Epithelial cell of esophagus (primary cell): Measurements from ENCODE around the gene TIAM1.

Experiments used
- DNase-seq: peaks from one replicate; pipeline ENCODE4 v3.0.0; 2010; ENCODE audit warnings: low read depth
- H3K4me3 ChIP-seq: 2 replicates; pipeline ENCODE4 v1.5.1; 2011; ENCODE audit warnings: mild to moderate bottlenecking, low read length, control low read depth
- TF ChIP-seq, protein P1 (sequence below): IDR thresholded peaks from 2 replicates; pipeline ENCODE4 v1.5.1; 2011; ENCODE audit warnings: low read depth, mild to moderate bottlenecking, low read length, control low read depth, inconsistent platforms; ENCODE audit not compliant: insufficient read depth; ENCODE audit errors: missing control alignments

The TIAM1 gene

DNA sequence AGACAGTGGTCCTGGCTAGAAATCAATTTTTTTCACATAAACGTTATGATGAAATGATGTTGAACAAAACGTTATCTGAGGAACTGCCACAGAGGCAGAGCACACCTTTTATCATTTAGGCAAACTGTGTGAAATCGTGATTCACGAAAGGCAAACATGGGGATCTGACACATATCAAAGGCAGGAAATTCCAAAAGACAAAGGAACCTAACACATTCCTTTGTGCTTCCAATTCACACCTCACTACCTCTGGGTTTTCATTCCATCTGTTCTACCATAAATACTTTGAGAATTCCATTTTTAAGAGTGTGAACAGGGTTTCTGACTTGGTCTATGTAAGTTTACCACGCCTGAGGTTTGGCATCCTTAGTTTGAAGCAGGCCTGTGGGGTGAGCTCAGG is 186.3 kb downstream of the TIAM1 start:
- peak; percentile 43 for DNase-seq
- H3K4me3 ChIP-seq, result no peak overlapping the region
- TF ChIP-seq, protein P1, sequence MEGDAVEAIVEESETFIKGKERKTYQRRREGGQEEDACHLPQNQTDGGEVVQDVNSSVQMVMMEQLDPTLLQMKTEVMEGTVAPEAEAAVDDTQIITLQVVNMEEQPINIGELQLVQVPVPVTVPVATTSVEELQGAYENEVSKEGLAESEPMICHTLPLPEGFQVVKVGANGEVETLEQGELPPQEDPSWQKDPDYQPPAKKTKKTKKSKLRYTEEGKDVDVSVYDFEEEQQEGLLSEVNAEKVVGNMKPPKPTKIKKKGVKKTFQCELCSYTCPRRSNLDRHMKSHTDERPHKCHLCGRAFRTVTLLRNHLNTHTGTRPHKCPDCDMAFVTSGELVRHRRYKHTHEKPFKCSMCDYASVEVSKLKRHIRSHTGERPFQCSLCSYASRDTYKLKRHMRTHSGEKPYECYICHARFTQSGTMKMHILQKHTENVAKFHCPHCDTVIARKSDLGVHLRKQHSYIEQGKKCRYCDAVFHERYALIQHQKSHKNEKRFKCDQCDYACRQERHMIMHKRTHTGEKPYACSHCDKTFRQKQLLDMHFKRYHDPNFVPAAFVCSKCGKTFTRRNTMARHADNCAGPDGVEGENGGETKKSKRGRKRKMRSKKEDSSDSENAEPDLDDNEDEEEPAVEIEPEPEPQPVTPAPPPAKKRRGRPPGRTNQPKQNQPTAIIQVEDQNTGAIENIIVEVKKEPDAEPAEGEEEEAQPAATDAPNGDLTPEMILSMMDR, result no peak

DNA sequence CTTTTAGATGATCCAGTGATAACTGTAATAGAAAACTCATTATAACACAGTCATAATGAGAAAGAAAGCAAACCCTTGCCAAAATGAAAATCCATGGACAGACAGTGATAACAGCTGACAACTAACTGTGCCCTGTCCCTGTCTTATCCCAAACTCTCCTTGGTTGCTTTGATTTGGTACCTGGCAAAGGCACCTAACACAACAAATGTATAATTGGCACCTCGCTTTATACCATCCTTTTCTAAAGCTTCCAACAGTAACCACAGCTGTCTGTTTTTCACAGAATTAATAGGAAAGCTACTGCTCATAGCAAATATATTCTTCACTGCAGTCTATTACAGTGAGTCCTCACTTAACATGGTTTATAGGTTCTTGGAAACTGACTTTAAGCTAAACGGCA is 187.4 kb downstream of the TIAM1 start:
- TF ChIP-seq, protein P1, result no peak
- no peak overlapping the region for H3K4me3 ChIP-seq
- DNase-seq, result no peak

DNA sequence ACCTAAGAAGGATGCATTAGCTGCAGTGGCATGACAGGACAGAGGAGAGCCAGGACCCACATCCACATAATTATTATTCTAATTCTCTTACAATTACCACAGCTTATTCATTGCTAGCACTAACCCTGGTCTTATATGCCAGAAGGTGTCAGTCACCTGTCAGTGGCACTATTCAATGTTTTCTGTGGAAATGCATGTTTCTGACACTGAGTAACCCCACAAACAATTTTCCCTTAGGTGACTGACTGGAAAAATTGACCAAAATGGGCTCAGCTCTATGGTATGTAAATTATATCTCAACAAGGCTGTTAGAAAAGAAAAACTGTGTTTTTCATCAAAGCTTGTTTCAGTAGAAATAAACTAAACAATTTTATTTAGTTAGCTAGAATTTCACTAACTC is 187.9 kb downstream of the TIAM1 start:
- DNase-seq, result no peak
- TF ChIP-seq, protein P1, result no peak
- no peak overlapping the region for H3K4me3 ChIP-seq

DNA sequence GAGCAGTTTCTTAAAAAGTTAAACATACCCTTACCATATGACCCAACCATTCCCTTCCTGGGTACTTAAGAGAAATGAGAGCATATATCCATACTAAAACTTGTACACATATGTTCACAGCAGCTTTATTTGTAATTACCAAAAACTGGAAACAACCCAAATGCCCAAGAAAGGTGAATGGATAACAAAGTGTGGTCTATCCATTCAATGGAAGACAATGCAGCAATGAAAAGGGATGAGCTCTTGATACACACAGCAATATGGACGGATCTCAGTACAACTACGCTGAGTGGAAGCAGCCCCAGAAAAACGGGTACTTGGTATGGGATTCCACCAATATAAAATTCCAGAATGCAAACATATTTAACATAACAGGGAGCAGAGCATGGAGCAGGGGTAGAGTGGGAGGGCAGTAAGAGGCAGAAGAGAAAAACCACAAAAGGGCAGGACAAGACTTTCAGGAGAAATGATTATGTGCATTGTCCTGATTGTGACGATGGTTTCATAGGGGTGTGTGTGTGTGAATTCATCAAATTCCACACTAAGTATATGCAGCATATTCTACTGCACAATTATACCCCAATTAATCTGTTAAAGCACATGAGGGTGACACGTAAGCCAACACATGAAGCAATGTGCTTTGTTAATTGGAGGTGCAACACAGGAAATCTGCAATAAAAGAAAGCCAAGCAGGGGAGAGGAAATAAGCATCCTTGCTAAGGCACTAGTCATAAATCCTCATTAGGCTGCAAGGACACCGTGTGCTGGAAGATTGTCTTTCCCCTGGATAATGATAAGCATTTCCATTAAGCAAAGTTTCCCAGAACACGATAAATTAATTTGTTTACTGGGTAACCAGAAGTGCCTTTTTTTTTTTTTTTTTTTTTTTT is 192.7 kb downstream of the TIAM1 start:
- H3K4me3 ChIP-seq, result no peak overlapping the region
- no peak for DNase-seq
- TF ChIP-seq, protein P1, result no peak

DNA sequence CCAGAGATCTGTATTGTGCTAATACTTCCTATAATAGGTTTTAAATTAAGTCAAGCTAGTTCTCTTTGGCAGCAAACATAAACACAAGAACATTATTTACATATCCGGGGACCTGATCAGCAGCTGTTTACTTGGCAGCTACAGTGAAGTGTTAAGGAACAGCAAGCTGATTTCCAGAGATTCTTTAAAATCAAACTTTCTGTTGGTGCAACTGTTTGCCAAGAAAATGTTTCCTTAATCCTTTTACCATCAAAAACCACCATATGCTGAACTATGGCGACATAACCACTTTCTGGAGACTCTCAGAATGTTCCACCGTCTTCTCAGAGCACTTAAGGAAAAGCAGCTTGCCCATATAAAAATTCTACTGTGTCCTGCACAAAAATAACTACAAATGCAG is 198.8 kb downstream of the TIAM1 start:
- TF ChIP-seq, protein P1, result no peak
- no peak for DNase-seq
- no peak overlapping the region for H3K4me3 ChIP-seq

DNA sequence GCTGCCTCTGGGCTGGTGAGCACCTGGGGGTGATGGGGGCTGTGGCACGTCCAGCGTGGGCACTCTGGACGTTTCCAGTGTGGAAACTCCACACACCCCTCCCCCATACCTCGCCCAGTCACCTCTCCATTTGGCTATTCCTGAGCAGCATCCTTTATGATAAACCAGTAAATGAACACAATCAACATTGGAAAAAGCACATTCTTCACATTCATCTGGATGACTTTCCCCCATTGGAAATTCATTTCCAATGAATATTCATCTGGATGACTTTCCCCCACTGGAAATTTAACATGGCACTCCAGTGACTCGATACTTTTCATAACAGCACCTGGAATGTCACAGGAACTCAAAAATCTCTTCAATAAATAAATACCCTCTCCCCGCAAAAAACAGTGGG is 201.0 kb downstream of the TIAM1 start:
- H3K4me3 ChIP-seq, result no peak overlapping the region
- TF ChIP-seq, protein P1, result no peak
- DNase-seq, result no peak

DNA sequence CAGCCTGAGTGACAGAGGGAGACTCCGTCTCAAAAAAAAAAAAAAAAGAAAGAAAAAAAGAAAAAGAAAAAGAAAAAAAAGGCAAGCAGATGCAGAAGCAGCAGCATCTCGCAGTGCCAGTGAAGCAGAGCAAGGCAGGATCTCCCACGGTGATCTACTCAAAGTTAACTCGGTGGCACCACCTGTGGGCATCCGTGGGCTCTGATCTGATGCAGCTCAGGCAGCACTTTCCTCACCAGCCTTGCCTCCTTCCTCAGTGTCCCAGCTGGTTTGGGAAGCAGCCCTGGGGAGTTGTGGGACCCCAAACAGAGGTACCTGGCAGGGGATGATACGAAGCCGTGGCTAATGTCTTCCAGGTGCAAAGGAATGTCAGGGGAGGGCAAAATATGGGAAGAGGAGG is 201.5 kb downstream of the TIAM1 start:
- TF ChIP-seq, protein P1, result peak; percentile 15
- DNase-seq, result no peak
- no peak overlapping the region for H3K4me3 ChIP-seq
